Activated naive CD4-positive, alpha-beta T cell treated with anti-CD3 and anti-CD28 coated beads for 36 hours (primary cell): Measurements from ENCODE around the gene DUSP22. TPM values are rescaled to one million over a fixed set of nuclear protein-coding genes. Genes with fewer than 3 reads are reported as not detected.

Source experiments
- CTCF ChIA-PET: fragments of 350-600 bp; sonication (Branson Sonifier 250); formaldehyde crosslinking; loops from one replicate; lab custom pipeline; 2021; ENCODE audit warnings: antibody characterized with exemption; lab: Charles Lee
- DNase-seq: peaks from one replicate; pipeline ENCODE4 v3.0.0-alpha.2; 2020
- H3K27ac Mint-ChIP-seq: one replicate; pipeline ENCODE4 v1.8.0; 2021; ENCODE audit warnings: mild to moderate bottlenecking, mixed read lengths
- H3K27me3 Mint-ChIP-seq: one replicate; pipeline ENCODE4 v1.8.0; 2021; ENCODE audit warnings: low read depth, mixed read lengths
- H3K36me3 Mint-ChIP-seq: one replicate; pipeline ENCODE4 v1.8.0; 2021; ENCODE audit warnings: low read depth, mixed read lengths
- H3K4me1 Mint-ChIP-seq: one replicate; pipeline ENCODE4 v1.8.0; 2021; ENCODE audit warnings: low read depth, mixed read lengths
- H3K4me3 Mint-ChIP-seq: one replicate; pipeline ENCODE4 v1.8.0; 2021; ENCODE audit warnings: mild to moderate bottlenecking, moderate library complexity, mixed read lengths
- H3K9me3 Mint-ChIP-seq: one replicate; pipeline ENCODE4 v1.8.0; 2021; ENCODE audit warnings: mixed read lengths
- intact Hi-C: fragments of 100-400 bp; cut with micrococcal nuclease; formaldehyde crosslinking; loops from one replicate; pipeline ENCODE4 v1.15.1; 2023
- total RNA-seq, 2 experiments: library from RNA; stranded (reverse); gene quantifications; one replicate each; pipeline ENCODE4 v1.2.3, GENCODE V29; 2021

Gene DUSP22
- total RNA-seq, 2 experiments from 2014 or later, result 44.6 to 46.9 TPM

- intact Hi-C loops, result no loop called here
- H3K4me3 Mint-ChIP-seq, result no peak overlapping the region
- no peaks in the 10 kb centered on the region for H3K36me3 Mint-ChIP-seq
- CTCF ChIA-PET, result no interaction called here
- peaks cover 57% of the 10 kb centered on the region for H3K4me1 Mint-ChIP-seq
- no peak overlapping the region for H3K27ac Mint-ChIP-seq
- H3K9me3 Mint-ChIP-seq, result no peaks in the 10 kb centered on the region
- H3K27me3 Mint-ChIP-seq, result no peaks in the 10 kb centered on the region
- DNase-seq, result no peak
These were observed 35.1 kb upstream of the DUSP22 start for GRCh38 chr6:257031-257725.

- no peak overlapping the region for H3K4me3 Mint-ChIP-seq
- DNase-seq, result no peak
- no peaks in the 10 kb centered on the region for H3K9me3 Mint-ChIP-seq
- no peaks in the 10 kb centered on the region for H3K36me3 Mint-ChIP-seq
- H3K27me3 Mint-ChIP-seq, result no peaks in the 10 kb centered on the region
- intact Hi-C loops, result no loop called here
- H3K4me1 Mint-ChIP-seq, result peaks cover 52% of the 10 kb centered on the region
- CTCF ChIA-PET, result interaction anchor here (0.6 to 0.7 kb wide), 2 partner anchors 72 to 137 kb away, joined by 3 to 5 read pairs; no protein-coding TSS in a partner anchor
- no peak overlapping the region for H3K27ac Mint-ChIP-seq
These were observed 34.5 kb upstream of the DUSP22 start for GRCh38 chr6:257774-258173.

GRCh38 chr6:259316-259715, 33.0 kb upstream of the DUSP22 start:
- Mint-ChIP-seq H3K9me3 (no peaks in the 10 kb centered on the region), H3K4me1 (peaks cover 44% of the 10 kb centered on the region), H3K36me3 (no peaks in the 10 kb centered on the region), H3K27ac (no peak overlapping the region), H3K4me3 (no peak overlapping the region), H3K27me3 (no peaks in the 10 kb centered on the region)
- DNase-seq, result no peak
- CTCF ChIA-PET, result no interaction called here
- intact Hi-C loops, result no loop called here

DNA sequence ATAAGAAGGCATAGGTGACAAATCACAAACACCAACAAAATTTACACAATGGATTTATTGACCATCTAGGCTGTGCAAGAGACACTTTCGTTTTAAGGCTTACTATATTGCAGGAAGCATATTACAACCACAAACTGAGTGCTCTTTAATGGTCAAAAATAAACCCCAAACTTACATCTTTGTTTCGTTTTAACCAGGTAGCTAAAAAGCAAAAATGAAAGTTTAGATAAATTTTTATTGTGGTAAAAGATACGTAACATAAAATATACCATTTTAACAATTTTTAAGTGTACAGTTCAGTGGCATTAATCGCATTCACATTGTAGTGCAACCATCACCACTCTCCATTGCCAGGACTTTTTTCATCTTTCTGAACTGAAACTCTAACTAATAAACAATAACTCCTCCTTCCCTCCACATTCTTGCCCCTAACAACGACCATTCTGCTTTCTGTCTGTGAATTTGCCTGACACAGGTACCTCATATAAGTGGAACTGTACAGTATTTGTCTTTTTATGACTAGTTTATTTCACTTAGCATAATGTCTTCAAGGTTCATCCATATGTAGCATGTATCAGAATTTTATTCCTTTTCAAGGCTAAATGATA, 32.3 kb upstream of the DUSP22 start:
- Mint-ChIP-seq H3K4me3 (no peak overlapping the region), H3K27ac (no peak overlapping the region), H3K36me3 (no peaks in the 10 kb centered on the region), H3K4me1 (peaks cover 40% of the 10 kb centered on the region), H3K9me3 (no peaks in the 10 kb centered on the region), H3K27me3 (no peaks in the 10 kb centered on the region)
- intact Hi-C loops, result no loop called here
- DNase-seq, result no peak
- CTCF ChIA-PET, result no interaction called here

- H3K36me3 Mint-ChIP-seq, result no peaks in the 10 kb centered on the region
- H3K9me3 Mint-ChIP-seq, result no peaks in the 10 kb centered on the region
- no peak overlapping the region for H3K27ac Mint-ChIP-seq
- DNase-seq, result no peak
- CTCF ChIA-PET, result no interaction called here
- intact Hi-C loops, result no loop called here
- no peaks in the 10 kb centered on the region for H3K27me3 Mint-ChIP-seq
- H3K4me1 Mint-ChIP-seq, result peaks cover 8% of the 10 kb centered on the region
- H3K4me3 Mint-ChIP-seq, result no peak overlapping the region
These were observed 27.7 kb upstream of the DUSP22 start for GRCh38 chr6:264626-265025.

DNA sequence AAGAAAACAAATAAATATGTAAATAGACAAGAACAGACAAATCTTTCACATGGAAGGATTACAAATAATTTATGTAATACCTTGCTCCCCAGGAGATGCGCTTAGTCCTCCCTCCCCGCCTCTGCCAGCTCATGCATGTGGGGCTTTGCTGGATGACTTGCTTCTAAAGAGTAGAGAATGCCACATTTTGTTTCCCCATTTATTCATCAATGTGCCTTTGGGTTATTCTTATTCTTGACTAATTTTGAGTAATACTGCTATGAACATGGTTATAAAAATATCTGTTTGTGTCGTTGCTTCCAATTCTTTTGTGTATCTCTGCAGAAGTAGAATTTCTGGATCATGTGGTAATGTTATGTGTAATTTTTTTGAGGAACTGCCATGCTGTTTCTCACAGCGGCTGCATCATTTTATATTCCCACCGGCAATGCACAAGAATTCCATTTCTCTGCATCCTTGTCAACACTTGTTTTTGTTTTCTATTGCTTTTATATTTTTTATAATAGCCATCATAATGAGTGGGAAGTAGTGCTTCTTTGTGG, 23.8 kb upstream of the DUSP22 start:
- Mint-ChIP-seq H3K36me3 (no peaks in the 10 kb centered on the region), H3K4me3 (no peak overlapping the region), H3K4me1 (peaks cover 21% of the 10 kb centered on the region), H3K27me3 (no peaks in the 10 kb centered on the region), H3K9me3 (peaks cover 1% of the 10 kb centered on the region), H3K27ac (no peak overlapping the region)
- CTCF ChIA-PET, result no interaction called here
- no peak for DNase-seq
- intact Hi-C loops, result no loop called here

DNA sequence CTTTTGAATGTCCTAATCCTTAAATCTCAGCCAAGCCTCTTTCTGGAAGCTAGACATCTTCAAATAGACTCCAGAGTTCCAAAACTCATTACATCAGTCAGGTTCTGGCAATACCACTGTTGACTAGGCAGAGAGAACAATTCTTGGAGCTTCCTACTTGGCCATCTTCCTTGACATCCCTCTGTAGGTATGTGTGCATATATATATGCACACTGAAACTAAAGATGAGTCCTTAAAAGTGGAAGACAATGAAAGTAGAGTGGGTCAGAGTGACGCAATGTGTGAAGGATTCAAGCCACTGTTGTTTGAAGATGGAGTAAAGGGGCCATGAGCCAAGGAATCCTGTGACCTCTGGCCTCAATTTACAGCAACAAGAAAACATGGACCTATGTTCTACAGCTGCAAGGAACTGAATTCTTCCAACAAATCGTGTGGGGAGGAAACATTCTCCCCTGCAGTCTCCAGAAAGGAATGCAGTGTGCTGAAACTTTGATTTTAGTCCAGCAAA, 18.7 kb upstream of the DUSP22 start:
- Mint-ChIP-seq H3K4me3 (no peak overlapping the region), H3K27ac (no peak overlapping the region), H3K9me3 (peaks cover 1% of the 10 kb centered on the region), H3K4me1 (peaks cover 23% of the 10 kb centered on the region), H3K27me3 (no peaks in the 10 kb centered on the region), H3K36me3 (no peaks in the 10 kb centered on the region)
- intact Hi-C loops, result no loop called here
- DNase-seq, result no peak
- CTCF ChIA-PET, result no interaction called here

- Mint-ChIP-seq H3K4me1 (peaks cover 6% of the 10 kb centered on the region), H3K27ac (no peak overlapping the region), H3K9me3 (no peaks in the 10 kb centered on the region), H3K4me3 (no peak overlapping the region), H3K27me3 (no peaks in the 10 kb centered on the region), H3K36me3 (no peaks in the 10 kb centered on the region)
- DNase-seq, result no peak
- intact Hi-C loops, result no loop called here
- CTCF ChIA-PET, result no interaction called here
These were observed 14.5 kb upstream of the DUSP22 start for GRCh38 chr6:277746-278145.

DNA sequence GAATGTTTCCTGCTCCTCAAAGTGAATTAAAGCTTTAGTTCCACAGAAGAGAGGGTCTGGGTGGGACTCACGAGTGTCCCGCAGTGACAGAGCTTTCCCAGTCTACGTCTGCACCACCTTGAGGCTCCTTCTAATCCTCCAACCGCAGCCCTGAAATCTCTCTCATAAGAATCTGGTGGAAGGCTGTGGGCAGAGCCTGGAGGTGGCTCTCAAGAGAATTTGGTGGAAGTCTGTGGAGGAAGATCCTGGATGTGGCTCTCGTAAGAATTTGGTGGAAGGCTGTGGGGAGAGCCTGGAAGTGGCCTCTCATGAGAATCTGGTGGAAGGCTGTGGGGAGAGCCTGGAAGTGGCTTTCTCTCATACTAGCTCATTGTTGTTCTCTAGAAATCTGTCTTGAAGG, 13.8 kb upstream of the DUSP22 start:
- intact Hi-C loops, result no loop called here
- CTCF ChIA-PET, result interaction anchor here (0.6 kb wide), 1 partner anchor 155 kb away, joined by 3 read pairs; no protein-coding TSS in a partner anchor
- Mint-ChIP-seq H3K27ac (no peak overlapping the region), H3K36me3 (no peaks in the 10 kb centered on the region), H3K4me1 (peaks cover 1% of the 10 kb centered on the region), H3K4me3 (no peak overlapping the region), H3K27me3 (no peaks in the 10 kb centered on the region), H3K9me3 (no peaks in the 10 kb centered on the region)
- no peak for DNase-seq

DNA sequence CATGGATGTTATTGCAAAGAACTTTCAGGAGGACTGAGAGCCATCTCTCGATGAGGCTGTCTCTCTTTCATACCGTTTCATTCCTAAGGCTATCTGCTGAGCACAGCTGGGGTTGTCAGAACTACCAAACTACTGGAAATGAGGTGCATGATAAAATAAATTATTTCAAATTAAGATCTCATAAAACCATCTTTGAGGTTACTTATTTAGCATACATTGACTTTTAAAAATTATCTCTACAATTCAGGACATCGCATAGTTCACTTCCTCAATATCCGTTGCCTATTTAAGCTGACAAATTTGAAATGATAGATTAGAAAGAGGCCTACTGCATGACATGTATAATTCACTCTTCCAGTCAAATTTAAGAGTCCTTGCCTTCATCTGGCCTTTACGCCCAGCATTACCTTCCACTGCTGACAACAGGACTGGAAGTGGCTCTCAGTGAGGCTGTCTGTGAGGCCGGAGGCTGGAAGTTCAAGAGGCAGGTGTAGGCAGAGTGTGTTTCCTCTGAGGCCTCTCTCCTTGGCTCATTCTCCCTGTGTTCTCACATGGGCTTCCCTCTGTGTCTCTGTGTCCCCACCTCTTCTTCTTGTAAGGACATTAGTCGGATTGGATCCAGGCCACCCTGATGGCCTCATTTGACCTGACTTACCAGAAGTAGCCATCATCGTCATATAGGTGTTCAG, 12.8 kb upstream of the DUSP22 start:
- Mint-ChIP-seq H3K36me3 (no peaks in the 10 kb centered on the region), H3K4me3 (no peak overlapping the region), H3K4me1 (peaks cover 2% of the 10 kb centered on the region), H3K9me3 (no peaks in the 10 kb centered on the region), H3K27me3 (no peaks in the 10 kb centered on the region), H3K27ac (no peak overlapping the region)
- CTCF ChIA-PET, result interaction anchor here (0.6 kb wide), 1 partner anchor 154 kb away, joined by 3 read pairs; no protein-coding TSS in a partner anchor
- DNase-seq, result no peak
- intact Hi-C loops, result no loop called here

DNA sequence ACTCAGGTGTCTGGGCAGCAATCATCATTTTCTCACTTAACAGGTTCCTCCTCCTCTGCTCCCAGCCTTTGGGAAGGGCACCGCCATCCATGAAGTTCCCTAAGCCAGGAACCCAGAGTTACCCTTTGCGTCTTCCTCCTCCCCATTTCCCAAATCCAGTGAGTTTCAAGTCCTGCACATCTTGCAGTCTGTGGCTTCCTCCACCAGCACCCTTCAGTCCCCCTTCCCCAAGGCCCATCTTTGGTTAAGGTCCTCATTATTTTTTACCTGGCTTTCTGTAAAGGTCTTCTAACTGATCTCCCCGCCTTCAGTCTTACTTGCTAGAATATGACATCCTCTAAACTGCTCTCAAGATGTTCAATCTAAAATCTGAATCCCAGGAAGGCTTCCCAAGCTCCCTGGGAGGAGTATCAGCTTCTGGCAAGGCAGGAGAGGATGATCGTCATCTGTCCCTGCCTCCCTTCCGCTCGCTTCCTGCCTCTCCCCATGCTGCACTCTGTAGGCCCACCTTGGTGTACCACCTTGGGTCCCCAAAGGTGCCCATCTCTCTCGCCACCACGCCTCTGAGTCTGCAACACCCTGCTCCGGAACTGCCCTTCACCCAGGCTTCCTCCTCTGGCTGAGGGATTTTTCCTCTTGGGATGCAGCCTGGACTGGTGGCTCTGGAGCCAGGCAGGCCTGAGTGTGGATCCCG, 11.4 kb upstream of the DUSP22 start:
- H3K9me3 Mint-ChIP-seq, result no peaks in the 10 kb centered on the region
- H3K27me3 Mint-ChIP-seq, result no peaks in the 10 kb centered on the region
- CTCF ChIA-PET, result no interaction called here
- H3K4me3 Mint-ChIP-seq, result no peak overlapping the region
- no peaks in the 10 kb centered on the region for H3K36me3 Mint-ChIP-seq
- H3K4me1 Mint-ChIP-seq, result peaks cover 12% of the 10 kb centered on the region
- no peak overlapping the region for H3K27ac Mint-ChIP-seq
- intact Hi-C loops, result no loop called here
- no peak for DNase-seq

DNA sequence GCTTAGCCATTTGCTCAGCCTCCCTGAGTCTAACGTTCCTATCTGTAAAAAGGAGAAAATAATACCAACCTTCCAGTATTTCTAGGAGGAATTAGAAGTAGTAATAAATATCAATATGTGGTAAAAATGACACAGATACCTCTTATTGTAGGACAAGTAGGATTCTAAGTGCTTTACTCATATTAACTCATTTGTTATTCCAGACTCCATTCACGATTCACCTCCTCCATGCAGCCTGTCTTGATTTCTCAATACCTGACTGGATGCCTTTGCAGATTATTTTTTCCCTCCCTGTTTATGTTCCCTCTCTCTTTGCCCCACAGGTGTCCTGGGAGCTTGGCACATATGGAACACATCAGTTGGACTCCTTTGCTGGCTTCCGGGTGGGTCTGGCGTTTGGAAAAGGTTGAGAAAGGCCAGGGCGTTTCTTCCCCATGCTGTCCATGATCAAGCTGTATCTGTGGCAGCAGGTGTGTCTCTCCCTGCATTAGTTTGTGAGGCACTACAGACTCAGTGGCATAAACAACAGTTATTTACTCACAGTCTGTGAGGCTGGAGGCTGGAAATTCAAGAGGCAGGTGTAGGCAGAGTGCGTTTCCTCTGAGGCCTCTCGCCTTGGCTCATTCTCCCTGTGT, 10.7 kb upstream of the DUSP22 start:
- DNase-seq, result no peak

More for the DNA sequence above, 10.7 kb upstream of the DUSP22 start:
- no peaks in the 10 kb centered on the region for H3K9me3 Mint-ChIP-seq
- peaks cover 15% of the 10 kb centered on the region for H3K4me1 Mint-ChIP-seq
- H3K27ac Mint-ChIP-seq, result no peak overlapping the region
- H3K27me3 Mint-ChIP-seq, result no peaks in the 10 kb centered on the region
- intact Hi-C loops, result no loop called here
- no peak overlapping the region for H3K4me3 Mint-ChIP-seq
- CTCF ChIA-PET, result no interaction called here
- no peaks in the 10 kb centered on the region for H3K36me3 Mint-ChIP-seq
